Nephron progenitor cell (in vitro differentiated cells): ENCODE data around the gene EPDR1.

Experiments
- DNase-seq: peaks from one replicate; pipeline ENCODE4 v3.0.0; 2021
- H3K27ac Mint-ChIP-seq: 2 replicates; pipeline ENCODE4 v1.8.0; 2021; ENCODE audit warnings: mild to moderate bottlenecking, moderate library complexity, mixed read lengths
- H3K27me3 Mint-ChIP-seq: 2 replicates; pipeline ENCODE4 v1.8.0; 2021; ENCODE audit warnings: mild to moderate bottlenecking, low read depth, mixed read lengths; ENCODE audit not compliant: poor library complexity
- H3K36me3 Mint-ChIP-seq: 2 replicates; pipeline ENCODE4 v1.8.0; 2021; ENCODE audit warnings: low read depth, mixed read lengths
- H3K4me1 Mint-ChIP-seq: 2 replicates; pipeline ENCODE4 v1.8.0; 2021; ENCODE audit warnings: mixed read lengths
- H3K4me3 Mint-ChIP-seq: 2 replicates; pipeline ENCODE4 v1.8.0; 2021; ENCODE audit warnings: mild to moderate bottlenecking, moderate library complexity, mixed read lengths
- H3K9me3 Mint-ChIP-seq: 2 replicates; pipeline ENCODE4 v1.8.0; 2021; ENCODE audit warnings: mild to moderate bottlenecking, moderate library complexity, mixed read lengths
- CTCF ChIP-seq: fragments of 200-600 bp; sonication (generic); IDR thresholded peaks from 2 replicates; pipeline ENCODE4 v1.5.0; 2021; ENCODE audit warnings: antibody characterized with exemption

Gene EPDR1

GRCh38 chr7:37932543-37932942 is 12.1 kb downstream of the EPDR1 start:
- no peak for TF ChIP-seq CTCF
- no peak overlapping the region for H3K4me3 Mint-ChIP-seq
- H3K27me3 Mint-ChIP-seq = no peaks in the 10 kb centered on the region
- H3K27ac Mint-ChIP-seq = no peak overlapping the region
- DNase-seq = no peak
- no peaks in the 10 kb centered on the region for H3K36me3 Mint-ChIP-seq
- H3K9me3 Mint-ChIP-seq = peaks cover 14% of the 10 kb centered on the region
- no peaks in the 10 kb centered on the region for H3K4me1 Mint-ChIP-seq

GRCh38 chr7:37933018-37933566 is 12.7 kb downstream of the EPDR1 start:
- Mint-ChIP-seq H3K4me3 (no peak overlapping the region), H3K9me3 (peaks cover 16% of the 10 kb centered on the region), H3K36me3 (no peaks in the 10 kb centered on the region), H3K27me3 (no peaks in the 10 kb centered on the region), H3K4me1 (no peaks in the 10 kb centered on the region), H3K27ac (no peak overlapping the region)
- no peak for TF ChIP-seq CTCF
- DNase-seq = no peak

GRCh38 chr7:37942934-37943610 is 22.6 kb downstream of the EPDR1 start:
- peaks cover 10% of the 10 kb centered on the region for H3K9me3 Mint-ChIP-seq
- peaks cover 37% of the 10 kb centered on the region for H3K4me1 Mint-ChIP-seq
- H3K27ac Mint-ChIP-seq = peak overlapping the region; percentile 6
- DNase-seq = peak; percentile 21
- H3K27me3 Mint-ChIP-seq = no peaks in the 10 kb centered on the region
- no peaks in the 10 kb centered on the region for H3K36me3 Mint-ChIP-seq
- H3K4me3 Mint-ChIP-seq = no peak overlapping the region
- no peak for TF ChIP-seq CTCF

GRCh38 chr7:37943905-37944736 is 23.7 kb downstream of the EPDR1 start:
- peaks cover 4% of the 10 kb centered on the region for H3K9me3 Mint-ChIP-seq
- no peak for DNase-seq
- H3K4me1 Mint-ChIP-seq = peaks cover 38% of the 10 kb centered on the region
- H3K27ac Mint-ChIP-seq = peak overlapping the region; percentile 4
- H3K27me3 Mint-ChIP-seq = peaks cover 3% of the 10 kb centered on the region
- H3K36me3 Mint-ChIP-seq = no peaks in the 10 kb centered on the region
- no peak for TF ChIP-seq CTCF
- H3K4me3 Mint-ChIP-seq = no peak overlapping the region

- no peak for TF ChIP-seq CTCF
- Mint-ChIP-seq H3K27me3 (peaks cover 3% of the 10 kb centered on the region), H3K27ac (peak overlapping the region; percentile 4), H3K36me3 (no peaks in the 10 kb centered on the region), H3K4me1 (peaks cover 38% of the 10 kb centered on the region), H3K4me3 (no peak overlapping the region), H3K9me3 (no peaks in the 10 kb centered on the region)
- DNase-seq = no peak
Measured at GRCh38 chr7:37944737-37945054, 24.3 kb downstream of the EPDR1 start.
